GM23248 (cell line): ENCODE data around the gene HOXA6. TPM values are rescaled to one million over a fixed set of nuclear protein-coding genes. Genes with fewer than 3 reads are reported as not detected.

Source experiments
- DNase-seq: peaks from one replicate; pipeline ENCODE4 v3.0.0-alpha.2; 2015
- H2AFZ ChIP-seq: fragments of 200-600 bp; sonication (generic); 2 replicates; pipeline ENCODE4 v1.6.1; 2016; ENCODE audit warnings: antibody characterized with exemption
- H3F3A ChIP-seq: fragments of 200-600 bp; sonication (generic); 2 replicates; pipeline ENCODE4 v1.6.1; 2016; ENCODE audit warnings: mild to moderate bottlenecking, antibody characterized with exemption, mixed run types; ENCODE audit not compliant: insufficient read depth
- H3K27ac ChIP-seq: fragments of 200-600 bp; sonication (generic); 2 replicates; pipeline ENCODE4 v1.5.1; 2016; ENCODE audit warnings: mild to moderate bottlenecking
- H3K27me3 ChIP-seq: fragments of 200-600 bp; sonication (generic); replicated peaks from 2 replicates; pipeline ENCODE4 v1.6.1; 2016; ENCODE audit warnings: mild to moderate bottlenecking; ENCODE audit not compliant: insufficient read depth
- H3K36me3 ChIP-seq: fragments of 200-600 bp; sonication (generic); 2 replicates; pipeline ENCODE4 v1.6.1; 2016; ENCODE audit warnings: low read depth, mild to moderate bottlenecking
- H3K4me1 ChIP-seq: fragments of 200-600 bp; sonication (generic); 2 replicates; pipeline ENCODE4 v1.6.1; 2016; ENCODE audit warnings: mild to moderate bottlenecking; ENCODE audit not compliant: insufficient read depth
- H3K4me2 ChIP-seq: fragments of 200-600 bp; sonication (generic); one replicate; pipeline ENCODE4 v1.6.1; 2016; ENCODE audit warnings: mild to moderate bottlenecking; ENCODE audit not compliant: unreplicated experiment
- H3K4me3 ChIP-seq: fragments of 200-600 bp; sonication (generic); 2 replicates; pipeline ENCODE4 v1.5.1; 2016; ENCODE audit warnings: mild to moderate bottlenecking
- H3K79me2 ChIP-seq: fragments of 200-600 bp; sonication (generic); 2 replicates; pipeline ENCODE4 v1.6.1; 2016; ENCODE audit warnings: mild to moderate bottlenecking; ENCODE audit not compliant: insufficient read depth
- H3K9ac ChIP-seq: fragments of 200-600 bp; sonication (generic); 2 replicates; pipeline ENCODE4 v1.6.1; 2016; ENCODE audit warnings: mild to moderate bottlenecking
- H3K9me2 ChIP-seq: fragments of 200-600 bp; sonication (generic); 2 replicates; pipeline ENCODE4 v1.6.1; 2016; ENCODE audit warnings: mixed run types, mild to moderate bottlenecking, moderate library complexity; ENCODE audit not compliant: insufficient read depth
- H3K9me3 ChIP-seq: fragments of 200-600 bp; sonication (generic); one replicate; pipeline ENCODE4 v1.6.1; 2017; ENCODE audit warnings: low read depth
- H4K20me1 ChIP-seq: fragments of 200-600 bp; sonication (generic); 2 replicates; pipeline ENCODE4 v1.6.0; 2016; ENCODE audit not compliant: insufficient read depth
- EZH2 ChIP-seq: fragments of 200-600 bp; sonication (generic); IDR thresholded peaks from 2 replicates; pipeline ENCODE4 v1.6.1; 2018; ENCODE audit warnings: antibody characterized with exemption, mild to moderate bottlenecking; ENCODE audit not compliant: insufficient read depth, poor library complexity, severe bottlenecking
- EZH2phosphoT487 ChIP-seq: fragments of 200-600 bp; sonication (generic); IDR thresholded peaks from 2 replicates; pipeline ENCODE4 v1.6.1; 2018; ENCODE audit warnings: antibody characterized with exemption, moderate library complexity, mild to moderate bottlenecking, low read depth; ENCODE audit not compliant: insufficient read depth
- WGBS, 2 experiments: methylation state at CpG; one replicate each; pipeline ENCODE4 v1.1.6; 2015 to 2017; ENCODE audit warnings: low lambda C conversion rate in 2 of 2, low coverage in 1 of 2; ENCODE audit errors: missing lambda C conversion rate in 2 of 2; 5-methylcytosine and 5-hydroxymethylcytosine counted together
- in situ Hi-C: fragments of 300-500 bp; cut with MboI; formaldehyde crosslinking; loops from 2 replicates; pipeline ENCODE4 v1.15.0; 2020
- microRNA counts: library from miRNA; unstranded; fragments of <30 nt; microRNA quantifications from one replicate; lab custom pipeline; 2016
- microRNA-seq: library from miRNA; unstranded; fragments of <30 nt; microRNA quantifications from one replicate; pipeline ENCODE4, GENCODE V29; 2016; ENCODE audit warnings: borderline number of aligned reads
- polyA plus RNA-seq: library from polyadenylated mRNA; unstranded; fragments of >200 nt; fragmentation: Nextera tagmentation; extraction: Ambion mirVana; gene quantifications from 2 replicates; pipeline ENCODE4 v1.2.1, GENCODE V29; 2016
- small RNA-seq: library from RNA; depleted of rRNA; stranded (forward); fragments of <200 nt; gene quantifications from one replicate; pipeline ENCODE3, GENCODE V24; 2014; ENCODE audit warnings: low read depth, low replicate concordance
- total RNA-seq: library from RNA; depleted of rRNA; stranded (reverse); fragments of >200 nt; shearing (Covaris generic); gene quantifications from 2 replicates; pipeline ENCODE4 v1.2.3, GENCODE V29; 2014; rRNA removed

HOXA6 gene
- total and polyA plus RNA-seq, 2 experiments from 2014 or later = 3.2 to 3.5 TPM

- DNase-seq = peak; percentile 76
- Histone ChIP-seq H3K9me3 (no peaks in the 10 kb centered on the region), H3K4me3 (peak overlapping the region; percentile 80), H3K9me2 (no peaks in the 10 kb centered on the region), H3K9ac (peak overlapping the region; percentile 91), H4K20me1 (no peaks in the 10 kb centered on the region), H3K4me1 (peaks cover 13% of the 10 kb centered on the region), H2AFZ (peak overlapping the region; percentile 61), H3K79me2 (peaks cover 61% of the 10 kb centered on the region), H3K4me2 (peak overlapping the region; percentile 99), H3K27me3 (no peaks in the 10 kb centered on the region), H3K27ac (peak overlapping the region; percentile 90), H3F3A (peaks cover 20% of the 10 kb centered on the region), H3K36me3 (peaks cover 18% of the 10 kb centered on the region)
- no peak for TF ChIP-seq EZH2phosphoT487
- TF ChIP-seq EZH2 = no peak
- in situ Hi-C loops = no loop called here
- 35 to 54% methylated on average over 35 of the region's 35 CpGs for WGBS, 2 experiments
Observed at GRCh38 chr7:27097686-27098577, 49.6 kb downstream of the HOXA6 start.

GRCh38 chr7:27096768-27097514 is 50.6 kb downstream of the HOXA6 start:
- 2% methylated on average over 34 to 41 of the region's 41 CpGs for WGBS, 2 experiments
- Histone ChIP-seq H3K9ac (peak overlapping the region; percentile 91), H3K27me3 (no peaks in the 10 kb centered on the region), H3F3A (peaks cover 15% of the 10 kb centered on the region), H3K9me3 (no peaks in the 10 kb centered on the region), H4K20me1 (no peaks in the 10 kb centered on the region), H3K36me3 (peaks cover 18% of the 10 kb centered on the region), H3K4me2 (peak overlapping the region; percentile 99), H3K4me1 (peaks cover 13% of the 10 kb centered on the region), H3K9me2 (no peaks in the 10 kb centered on the region), H3K79me2 (peaks cover 61% of the 10 kb centered on the region), H3K27ac (peak overlapping the region; percentile 90), H3K4me3 (peak overlapping the region; percentile 80), H2AFZ (peak overlapping the region; percentile 73)
- no peak for TF ChIP-seq EZH2
- no peak for TF ChIP-seq EZH2phosphoT487
- in situ Hi-C loops = no loop called here
- DNase-seq = peak; percentile 80

DNA sequence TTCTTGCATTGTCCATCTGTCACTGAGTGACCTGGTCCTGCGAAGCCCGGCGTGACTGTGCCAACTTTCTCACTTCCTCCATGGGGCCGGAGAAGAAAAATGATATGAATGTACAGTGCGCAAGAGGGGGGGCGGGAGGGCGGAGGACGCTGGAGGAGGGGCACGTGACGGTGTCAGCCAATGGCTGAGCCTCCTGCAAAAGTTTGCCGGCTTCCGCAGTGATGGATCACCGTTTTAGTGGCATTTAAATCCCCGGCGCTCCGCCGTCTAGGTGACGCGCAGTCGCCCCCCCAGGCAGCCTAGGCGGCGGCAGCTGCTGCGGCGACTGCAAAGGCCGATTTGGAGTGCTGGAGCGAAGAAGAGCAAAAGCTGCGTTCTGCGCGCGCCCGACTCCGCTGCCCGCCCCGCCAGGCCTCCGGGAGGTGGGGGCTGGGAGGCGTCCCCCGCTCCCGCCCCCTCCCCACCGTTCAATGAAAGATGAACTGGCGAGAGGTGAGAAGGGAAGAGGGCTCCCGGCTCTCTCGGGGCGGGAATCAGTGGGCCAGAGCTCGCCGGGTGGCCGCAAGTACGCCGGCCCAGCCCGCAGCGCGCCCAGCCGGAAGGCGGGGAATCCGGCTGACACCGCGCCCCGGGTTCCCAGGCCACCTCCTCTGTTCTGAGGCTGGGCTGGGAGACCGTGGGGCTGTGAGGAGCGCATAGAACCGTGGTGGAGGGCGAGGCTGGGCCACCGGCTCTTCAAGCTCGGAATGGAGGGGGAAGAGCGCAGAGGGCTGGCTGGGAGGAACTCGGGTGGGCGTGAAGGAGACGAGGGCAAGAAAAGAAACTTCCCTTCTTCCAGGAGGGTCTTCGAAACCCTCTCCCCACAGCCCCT is 51.4 kb downstream of the HOXA6 start, which contains the start of gene HOXA1:
Gene HOXA1, minus strand, starts transcription at position 104 of the 871 bp plus-strand sequence. Its CDS starts 88 bp downstream, at position 16.
- H3K9me2 ChIP-seq = no peaks in the 10 kb centered on the region
- no peaks in the 10 kb centered on the region for H3K27me3 ChIP-seq
- TF ChIP-seq EZH2 = no peak
- no peak for TF ChIP-seq EZH2phosphoT487
- peaks cover 13% of the 10 kb centered on the region for H3K4me1 ChIP-seq
- H2AFZ ChIP-seq = peak within 1 kb of the TSS; percentile 73
- H3K36me3 ChIP-seq = peaks cover 18% of the 10 kb centered on the region
- H4K20me1 ChIP-seq = no peaks in the 10 kb centered on the region
- H3K79me2 ChIP-seq = peaks cover 54% of the 10 kb centered on the region
- H3K27ac ChIP-seq = peak within 1 kb of the TSS; percentile 90
- WGBS, 2 experiments = 1 to 2% methylated on average over 54 to 68 of the region's 68 CpGs
- peaks cover 15% of the 10 kb centered on the region for H3F3A ChIP-seq
- peak; percentile 98 for DNase-seq
- no peaks in the 10 kb centered on the region for H3K9me3 ChIP-seq
- peak within 1 kb of the TSS; percentile 80 for H3K4me3 ChIP-seq
- in situ Hi-C loops = no loop called here
- H3K9ac ChIP-seq = peak within 1 kb of the TSS; percentile 91
- H3K4me2 ChIP-seq = peak within 1 kb of the TSS; percentile 99

MicroRNA genes within 50 kb of the gene (microRNA counts, 767-probe panel; counts per million panel counts)
- 6,536 counts per million, percentile 93 among the panel's probes with 10 or more counts for microRNA hsa-miR-196b-5p (lab: Ali Mortazavi, UCI)

Small RNAs within 50 kb of the gene (microRNA-seq; reads per million reads assigned to microRNA genes)
- gene MIR196B = 5,643 reads per million, percentile 91 among the genes with 10 or more reads in this experiment

Small RNAs within 50 kb of the gene (small RNA-seq; reads per million reads assigned to genes)
- gene AC004080.5 (not detected), gene RF01977 (not detected), gene RF02140 (not detected), gene RF02141 (not detected)

Other genes starting within 250 kb of the HOXA6 start
- 0.89 and 0.97 TPM in 2 replicates for gene HOXA1, start 51.8 kb downstream of the HOXA6 start, total RNA-seq
- gene HOXA1, start 51.8 kb downstream of the HOXA6 start, polyA plus RNA-seq = 1.6 and 1.8 TPM in 2 replicates
- not detected in 2 replicates for gene HOXA2, start 45.1 kb downstream of the HOXA6 start, total RNA-seq
- gene HOXA2, start 45.1 kb downstream of the HOXA6 start, polyA plus RNA-seq = 0.09 TPM in 1 of 2 replicates, not detected in the other
- gene HOXA4, start 17.0 kb downstream of the HOXA6 start, total RNA-seq = 0.13 and 1.8 TPM in 2 replicates
- gene HOXA4, start 17.0 kb downstream of the HOXA6 start, polyA plus RNA-seq = 3.1 and 3.3 TPM in 2 replicates
- 0.25 and 4.0 TPM in 2 replicates for gene HOXA5, start 4.1 kb downstream of the HOXA6 start, total RNA-seq
- 1.3 and 1.9 TPM in 2 replicates for gene HOXA5, start 4.1 kb downstream of the HOXA6 start, polyA plus RNA-seq
- gene HOXA3, start 4.8 kb upstream of the HOXA6 start, total RNA-seq = 0.63 and 2.1 TPM in 2 replicates
- gene HOXA3, start 4.8 kb upstream of the HOXA6 start, polyA plus RNA-seq = 1.2 and 1.9 TPM in 2 replicates
- gene HOXA7, start 8.9 kb upstream of the HOXA6 start, total RNA-seq = 3.4 and 6.6 TPM in 2 replicates
- gene HOXA7, start 8.9 kb upstream of the HOXA6 start, polyA plus RNA-seq = 14.3 and 15.8 TPM in 2 replicates
- 32.1 and 43.7 TPM in 2 replicates for gene HOXA9, start 17.8 kb upstream of the HOXA6 start, total RNA-seq
- 26.9 and 28.3 TPM in 2 replicates for gene HOXA9, start 17.8 kb upstream of the HOXA6 start, polyA plus RNA-seq
- 27.4 and 29.3 TPM in 2 replicates for gene HOXA10, start 26.5 kb upstream of the HOXA6 start, total RNA-seq
- 27.1 and 28.0 TPM in 2 replicates for gene HOXA10, start 26.5 kb upstream of the HOXA6 start, polyA plus RNA-seq
- 8.3 and 10.5 TPM in 2 replicates for gene HOXA11, start 37.5 kb upstream of the HOXA6 start, total RNA-seq
- 8.0 and 8.4 TPM in 2 replicates for gene HOXA11, start 37.5 kb upstream of the HOXA6 start, polyA plus RNA-seq
- gene HOXA13, start 52.3 kb upstream of the HOXA6 start, total RNA-seq = 0.13 and 0.43 TPM in 2 replicates
- 0.13 and 0.15 TPM in 2 replicates for gene HOXA13, start 52.3 kb upstream of the HOXA6 start, polyA plus RNA-seq
- not detected in 2 replicates for gene EVX1, start 95.0 kb upstream of the HOXA6 start, total RNA-seq
- not detected in 2 replicates for gene EVX1, start 95.0 kb upstream of the HOXA6 start, polyA plus RNA-seq